ENCODE measurements around the gene ULK3.

ULK3 gene

GRCh38 chr15:74821091-74821789, 21.7 kb downstream of the ULK3 start:
- no peak for DNase-seq

GRCh38 chr15:74820056-74820455, 22.9 kb downstream of the ULK3 start:
- no peak for DNase-seq

DNA sequence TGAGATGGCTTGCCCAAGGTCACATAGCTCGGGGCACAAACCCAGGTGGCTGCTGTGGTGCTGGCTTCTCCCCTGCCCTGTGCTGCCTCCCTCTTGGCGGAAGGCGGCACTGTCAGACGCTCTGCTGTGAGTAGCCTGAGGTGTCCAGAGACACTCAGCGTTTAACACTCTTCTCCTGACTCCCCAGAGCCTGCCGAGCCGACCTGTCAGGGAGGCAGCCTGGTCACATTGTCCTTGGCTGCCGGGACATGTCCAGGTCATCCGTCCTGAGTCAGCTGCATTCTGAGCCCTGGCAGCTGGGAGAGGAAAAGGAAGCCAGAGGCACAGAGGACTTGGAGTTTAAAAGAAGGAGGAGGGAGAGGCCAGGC, 25.6 kb downstream of the ULK3 start:
- peak; percentile 20 for DNase-seq

- no peak for DNase-seq
Measured at GRCh38 chr15:74816624-74817369, 26.2 kb downstream of the ULK3 start.

GRCh38 chr15:74815961-74816360, 27.0 kb downstream of the ULK3 start:
- DNase-seq, result no peak

GRCh38 chr15:74815121-74815934, 27.6 kb downstream of the ULK3 start:
- DNase-seq, result no peak

DNA sequence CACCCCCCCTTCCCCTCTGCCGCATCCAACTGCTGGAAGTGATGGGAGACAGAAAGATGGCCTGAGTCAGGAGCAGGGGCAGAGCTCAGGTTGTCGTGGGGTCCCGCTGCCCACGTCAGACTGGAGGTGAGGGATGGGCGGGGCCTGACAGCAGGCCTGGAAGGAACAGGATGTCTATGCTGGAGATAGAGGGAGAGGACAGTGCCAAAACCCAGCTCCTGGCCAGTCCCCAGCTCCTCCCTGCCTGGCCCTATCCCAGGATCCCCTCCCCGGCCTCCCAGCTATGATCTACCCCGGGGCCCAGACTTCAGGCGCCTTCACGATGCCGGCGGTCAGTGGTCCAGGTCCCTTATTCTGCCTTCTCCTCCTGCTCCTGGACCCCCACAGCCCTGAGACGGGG, 30.4 kb downstream of the ULK3 start, which contains the start of gene LMAN1L:
LMAN1L (plus strand) TSS at position 303 of the 400 bp plus-strand sequence; CDS start at position 323, 20 bp downstream.
- no peak for DNase-seq

DNA sequence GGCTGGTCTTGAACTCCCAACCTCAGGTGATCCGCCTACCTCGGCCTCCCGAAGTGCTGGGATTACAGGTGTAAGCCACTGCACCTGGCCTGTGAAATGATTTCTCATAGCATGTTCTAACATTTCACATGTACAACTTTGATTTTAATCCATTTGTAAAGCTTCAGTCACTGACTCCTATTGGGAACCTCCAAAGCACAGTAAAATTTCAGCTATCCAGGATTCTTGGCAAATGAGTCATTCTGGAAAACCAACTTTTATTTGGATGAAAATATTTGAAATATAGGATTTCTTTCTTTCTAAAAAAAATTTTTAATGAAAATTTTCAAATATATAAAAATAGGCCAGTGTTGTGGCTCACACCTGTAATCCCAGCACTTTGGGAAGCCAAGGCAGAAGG, 33.0 kb downstream of the ULK3 start:
- DNase-seq, result no peak

GRCh38 chr15:74809242-74809641, 33.7 kb downstream of the ULK3 start:
- DNase-seq, result no peak

DNA sequence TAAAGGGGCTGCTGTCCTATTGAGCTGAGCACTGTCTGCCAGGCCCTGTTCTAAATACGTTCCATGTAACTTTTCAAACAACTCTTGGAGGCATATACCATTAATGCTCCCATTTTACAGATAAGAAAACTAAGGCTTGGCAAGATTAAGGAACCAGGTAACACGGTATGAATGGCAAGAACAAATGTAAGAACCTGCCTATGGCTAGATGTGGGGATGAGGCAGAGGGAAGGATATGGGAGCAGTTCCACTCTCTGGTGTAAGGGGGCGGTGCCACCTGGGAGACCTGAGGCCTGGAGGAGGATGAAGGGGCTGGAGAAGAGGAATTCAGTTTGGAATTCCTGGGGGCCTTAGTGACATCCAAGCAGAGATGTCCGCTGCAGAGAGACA, 34.1 kb downstream of the ULK3 start:
- no peak for DNase-seq

- peak; percentile 30 for DNase-seq
Measured at GRCh38 chr15:74808078-74808839, 34.7 kb downstream of the ULK3 start.

DNA sequence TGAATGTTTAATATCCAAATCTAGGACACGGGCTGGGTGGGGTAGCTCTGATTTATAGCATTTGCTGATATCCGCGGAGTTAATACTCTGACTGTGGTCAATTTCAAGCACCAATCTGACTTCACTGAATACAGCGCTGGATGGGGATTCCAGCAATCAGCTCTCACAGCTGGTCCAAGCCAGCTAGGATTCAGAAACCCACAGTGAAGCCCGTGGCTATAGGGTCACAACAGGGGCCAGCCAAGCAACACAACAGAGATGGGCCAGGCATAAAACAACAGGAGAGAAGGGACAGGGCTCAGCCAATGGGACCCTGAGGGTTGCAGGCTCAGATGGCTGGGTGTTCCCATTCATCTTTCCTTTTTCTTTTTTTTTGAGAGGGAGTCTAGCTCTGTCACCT, 35.7 kb downstream of the ULK3 start:
- DNase-seq, result no peak

GRCh38 chr15:74804935-74805334, 38.0 kb downstream of the ULK3 start:
- no peak for DNase-seq

DNA sequence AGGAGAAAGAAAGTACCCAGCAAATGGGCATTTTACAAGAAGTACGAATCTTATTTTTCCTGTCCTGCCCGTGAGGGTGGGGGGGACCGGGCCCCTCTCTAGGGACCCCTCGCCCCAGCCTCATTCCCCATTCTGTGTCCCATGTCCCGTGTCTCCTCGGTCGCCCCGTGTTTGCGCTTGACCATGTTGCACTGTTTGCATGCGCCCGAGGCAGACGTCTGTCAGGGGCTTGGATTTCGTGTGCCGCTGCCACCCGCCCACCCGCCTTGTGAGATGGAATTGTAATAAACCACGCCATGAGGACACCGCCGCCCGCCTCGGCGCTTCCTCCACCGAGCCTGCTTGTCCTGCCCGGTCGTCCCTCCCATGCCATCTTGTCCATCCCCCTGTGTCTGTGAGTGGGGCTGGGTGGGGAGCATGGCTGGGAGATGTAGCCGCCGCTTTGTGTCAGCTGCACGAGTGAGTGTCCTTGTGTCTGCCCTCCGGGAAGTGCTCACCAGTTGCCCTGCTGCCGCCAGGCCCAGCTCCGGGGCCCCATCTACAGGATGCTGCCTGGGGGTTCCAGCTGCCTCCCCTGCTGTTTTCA, 40.0 kb downstream of the ULK3 start:
- DNase-seq, result no peak

- DNase-seq, result no peak
Measured at GRCh38 chr15:74802290-74802689, 40.7 kb downstream of the ULK3 start.

GRCh38 chr15:74801311-74801997, 41.5 kb downstream of the ULK3 start:
- DNase-seq, result no peak

- no peak for DNase-seq
Measured at GRCh38 chr15:74800559-74801094, 42.3 kb downstream of the ULK3 start.

GRCh38 chr15:74799856-74800558, 42.9 kb downstream of the ULK3 start:
- DNase-seq, result peak; percentile 45

GRCh38 chr15:74799255-74799855, 43.6 kb downstream of the ULK3 start:
- no peak for DNase-seq
